Loucy (cell line): Measurements from ENCODE around the gene ARMC3.
"Not testable (repeated sequence)": the region's sequence is repeated elsewhere in the genome, so short reads cannot be mapped to it uniquely, and the experiment has no call there.

ENCODE experiments used
- H2AFZ ChIP-seq: fragments of 200-600 bp; sonication (generic); 2 replicates; pipeline ENCODE4 v1.6.0; 2016; ENCODE audit warnings: antibody characterized with exemption, mild to moderate bottlenecking, low read length, moderate library complexity
- H3F3A ChIP-seq: fragments of 200-600 bp; 2 replicates; pipeline ENCODE4 v1.6.0; 2016; ENCODE audit warnings: antibody characterized with exemption, low read depth, mild to moderate bottlenecking
- H3K27me3 ChIP-seq: fragments of 200-600 bp; sonication (generic); 2 replicates; pipeline ENCODE4 v1.6.1; 2014; ENCODE audit warnings: low read length, mild to moderate bottlenecking; ENCODE audit not compliant: insufficient read depth, poor library complexity, severe bottlenecking
- H3K36me3 ChIP-seq: fragments of 200-600 bp; sonication (generic); 2 replicates; pipeline ENCODE4 v1.6.1; 2016; ENCODE audit warnings: low read length; ENCODE audit not compliant: insufficient read depth
- H3K4me1 ChIP-seq: fragments of 200-600 bp; sonication (generic); 2 replicates; pipeline ENCODE4 v1.5.1; 2014; ENCODE audit warnings: low read length, mild to moderate bottlenecking; ENCODE audit not compliant: insufficient read depth, poor library complexity, severe bottlenecking
- H3K4me2 ChIP-seq: fragments of 200-600 bp; sonication (generic); 2 replicates; pipeline ENCODE4 v1.6.0; 2014; ENCODE audit warnings: antibody characterized with exemption, low read length, low read depth, mild to moderate bottlenecking; ENCODE audit not compliant: poor library complexity, severe bottlenecking
- H3K4me3 ChIP-seq: fragments of 200-600 bp; sonication (generic); 2 replicates; pipeline ENCODE4 v1.5.1; 2014; ENCODE audit warnings: low read length, mild to moderate bottlenecking, mixed read lengths; ENCODE audit not compliant: poor library complexity, severe bottlenecking
- H3K79me2 ChIP-seq: fragments of 200-600 bp; sonication (generic); 2 replicates; pipeline ENCODE4 v1.6.1; 2014; ENCODE audit warnings: low read length; ENCODE audit not compliant: insufficient read depth
- H3K9ac ChIP-seq: fragments of 200-600 bp; sonication (generic); 2 replicates; pipeline ENCODE4 v1.6.0; 2014; ENCODE audit warnings: mild to moderate bottlenecking, low read depth, low read length, moderate library complexity; ENCODE audit not compliant: poor library complexity, severe bottlenecking
- H3K9me2 ChIP-seq: fragments of 200-600 bp; sonication (generic); replicated peaks from 2 replicates; pipeline ENCODE4 v1.6.1; 2016; ENCODE audit warnings: low read depth, low read length, mixed read lengths
- H3K9me3 ChIP-seq: fragments of 200-600 bp; sonication (generic); 2 replicates; pipeline ENCODE4 v1.6.1; 2014; ENCODE audit warnings: mild to moderate bottlenecking, antibody characterized with exemption, low read length, low read depth; ENCODE audit not compliant: insufficient read depth
- H4K20me1 ChIP-seq: fragments of 200-600 bp; sonication (generic); 2 replicates; pipeline ENCODE4 v1.6.0; 2014; ENCODE audit warnings: antibody characterized with exemption, low read length, mild to moderate bottlenecking; ENCODE audit not compliant: insufficient read depth, poor library complexity, severe bottlenecking
- CTCF ChIP-seq: fragments of 200-600 bp; sonication (generic); conservative IDR thresholded peaks from 2 replicates; pipeline ENCODE4 v1.5.1; 2014; ENCODE audit warnings: mild to moderate bottlenecking, antibody characterized with exemption, low read length
- EZH2phosphoT487 ChIP-seq: fragments of 200-600 bp; IDR thresholded peaks from 2 replicates; pipeline ENCODE4 v1.6.1; 2018; ENCODE audit warnings: antibody characterized with exemption, mild to moderate bottlenecking, moderate library complexity, borderline replicate concordance

The ARMC3 gene

GRCh38 chr10:22903694-22904093, 24.2 kb upstream of the ARMC3 start:
- no peak overlapping the region for H2AFZ ChIP-seq
- H3K27me3 ChIP-seq, result no peaks in the 10 kb centered on the region
- no peak overlapping the region for H3K4me2 ChIP-seq
- H3K9me3 ChIP-seq, result peaks cover 8% of the 10 kb centered on the region; the same call in 1 of the 2 replicates
- H3K4me3 ChIP-seq, result no peak overlapping the region
- H3K9me2 ChIP-seq, result no peaks in the 10 kb centered on the region
- TF ChIP-seq EZH2phosphoT487 (no peak), CTCF (no peak)
- H3K9ac ChIP-seq, result no peak overlapping the region
- H3K36me3 ChIP-seq, result no peaks in the 10 kb centered on the region
- no peaks in the 10 kb centered on the region for H3K4me1 ChIP-seq
- no peaks in the 10 kb centered on the region for H4K20me1 ChIP-seq
- H3K79me2 ChIP-seq, result no peaks in the 10 kb centered on the region
- no peaks in the 10 kb centered on the region for H3F3A ChIP-seq

- no peak overlapping the region for H2AFZ ChIP-seq
- H3K9me3 ChIP-seq, result peaks cover 14% of the 10 kb centered on the region; the same call in 1 of the 2 replicates
- no peak overlapping the region for H3K4me2 ChIP-seq
- H4K20me1 ChIP-seq, result no peaks in the 10 kb centered on the region
- TF ChIP-seq CTCF (no peak), EZH2phosphoT487 (no peak)
- H3K9ac ChIP-seq, result no peak overlapping the region
- H3K9me2 ChIP-seq, result no peaks in the 10 kb centered on the region
- no peaks in the 10 kb centered on the region for H3K79me2 ChIP-seq
- H3F3A ChIP-seq, result no peaks in the 10 kb centered on the region
- no peak overlapping the region for H3K4me3 ChIP-seq
- no peaks in the 10 kb centered on the region for H3K27me3 ChIP-seq
- no peaks in the 10 kb centered on the region for H3K4me1 ChIP-seq
- no peaks in the 10 kb centered on the region for H3K36me3 ChIP-seq
Observed at GRCh38 chr10:22906767-22907166, 21.1 kb upstream of the ARMC3 start.

GRCh38 chr10:22908837-22909236, 19.0 kb upstream of the ARMC3 start:
- Histone ChIP-seq H3K79me2 (no peaks in the 10 kb centered on the region), H3K4me3 (no peak overlapping the region)
- no peak for TF ChIP-seq CTCF
- TF ChIP-seq EZH2phosphoT487, result no peak

GRCh38 chr10:22909673-22910072, 18.2 kb upstream of the ARMC3 start:
- not testable (repeated sequence) for H3K36me3 ChIP-seq, H2AFZ ChIP-seq, H3F3A ChIP-seq, H4K20me1 ChIP-seq, H3K27me3 ChIP-seq, H3K79me2 ChIP-seq, H3K4me1 ChIP-seq, H3K4me3 ChIP-seq, H3K4me2 ChIP-seq, H3K9ac ChIP-seq, H3K9me2 ChIP-seq
- peaks cover 14% of the 10 kb centered on the region; the same call in 1 of the 2 replicates for H3K9me3 ChIP-seq

More at GRCh38 chr10:22908837-22909236, 19.0 kb upstream of the ARMC3 start:
- Histone ChIP-seq H4K20me1 (no peaks in the 10 kb centered on the region), H3K9me3 (peaks cover 14% of the 10 kb centered on the region; the same call in 1 of the 2 replicates), H3K36me3 (no peaks in the 10 kb centered on the region), H3K4me2 (no peak overlapping the region), H3K9ac (no peak overlapping the region), H3K4me1 (no peaks in the 10 kb centered on the region), H2AFZ (no peak overlapping the region), H3K27me3 (no peaks in the 10 kb centered on the region), H3K9me2 (no peaks in the 10 kb centered on the region), H3F3A (no peaks in the 10 kb centered on the region)
